ENCODE data around the gene OGT. TPM values are rescaled to one million over a fixed set of nuclear protein-coding genes. Genes with fewer than 3 reads are reported as not detected.

OGT gene
- total RNA-seq, 1 experiment from 2014 or later = 116 TPM

- Mint-ChIP-seq H3K4me3 (0 out of 5 replicates have a peak overlapping the region, but pooled peaks of 1 of the 2 experiments have one; percentile 8), H3K36me3 (ENCODE audit: insufficient read depth in 1 of 3, low read depth in 3 of 3) (peaks cover 24 to 62% (median 58%) of the 10 kb centered on the region in 3 experiments), H3K27ac (peak overlapping the region in 1 of 3 experiments; percentile 61; a peak in 2 of 7 replicates), H3K27me3 (ENCODE audit: low read depth) (no peaks in the 10 kb centered on the region), H3K4me1 (peaks cover 16 to 23% of the 10 kb centered on the region in 2 experiments), H3K9me3 (peaks cover 60 to 61% of the 10 kb centered on the region in 2 experiments)
- no peak overlapping the region for H3K4ac ChIP-seq (ENCODE audit: low read depth, low read length)
- H3K23me2 ChIP-seq (ENCODE audit: insufficient read length, low read depth, low read length, poor library complexity, severe bottlenecking) = no peaks in the 10 kb centered on the region
- no peak overlapping the region for H2BK15ac ChIP-seq (ENCODE audit: low read depth, low read length)
- no peak overlapping the region for H3K27ac ChIP-seq (ENCODE audit: insufficient read length, low read depth, low read length)
- H4K8ac ChIP-seq (replicated peaks; ENCODE audit: insufficient read length, low read depth, low read length) = no peak overlapping the region
- no peak overlapping the region for H3K9ac ChIP-seq (ENCODE audit: extremely low read depth, insufficient read length, low read length)
- 100% methylated on average over 1 of the region's 8 CpGs for WGBS (ENCODE audit: extremely low coverage, insufficient read length, low lambda C conversion rate)
- no peaks in the 10 kb centered on the region for H4K20me1 ChIP-seq (ENCODE audit: control insufficient read depth, insufficient read depth, insufficient read length)
- H2AFZ ChIP-seq (ENCODE audit: low read length) = no peak overlapping the region
- no peaks in the 10 kb centered on the region for H3K27me3 ChIP-seq (ENCODE audit: insufficient read depth, low read length)
- no peak overlapping the region for H3K23ac ChIP-seq (ENCODE audit: insufficient read length, low read depth, low read length)
- DNase-seq = no peak
- no peak overlapping the region for H2BK120ac ChIP-seq (ENCODE audit: low read depth, low read length, poor library complexity, severe bottlenecking)
- no peaks in the 10 kb centered on the region; the same call in 1 of the 2 replicates for H3K4me1 ChIP-seq (ENCODE audit: insufficient read depth, low read length)
- TF ChIP-seq, protein P1, sequence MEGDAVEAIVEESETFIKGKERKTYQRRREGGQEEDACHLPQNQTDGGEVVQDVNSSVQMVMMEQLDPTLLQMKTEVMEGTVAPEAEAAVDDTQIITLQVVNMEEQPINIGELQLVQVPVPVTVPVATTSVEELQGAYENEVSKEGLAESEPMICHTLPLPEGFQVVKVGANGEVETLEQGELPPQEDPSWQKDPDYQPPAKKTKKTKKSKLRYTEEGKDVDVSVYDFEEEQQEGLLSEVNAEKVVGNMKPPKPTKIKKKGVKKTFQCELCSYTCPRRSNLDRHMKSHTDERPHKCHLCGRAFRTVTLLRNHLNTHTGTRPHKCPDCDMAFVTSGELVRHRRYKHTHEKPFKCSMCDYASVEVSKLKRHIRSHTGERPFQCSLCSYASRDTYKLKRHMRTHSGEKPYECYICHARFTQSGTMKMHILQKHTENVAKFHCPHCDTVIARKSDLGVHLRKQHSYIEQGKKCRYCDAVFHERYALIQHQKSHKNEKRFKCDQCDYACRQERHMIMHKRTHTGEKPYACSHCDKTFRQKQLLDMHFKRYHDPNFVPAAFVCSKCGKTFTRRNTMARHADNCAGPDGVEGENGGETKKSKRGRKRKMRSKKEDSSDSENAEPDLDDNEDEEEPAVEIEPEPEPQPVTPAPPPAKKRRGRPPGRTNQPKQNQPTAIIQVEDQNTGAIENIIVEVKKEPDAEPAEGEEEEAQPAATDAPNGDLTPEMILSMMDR (conservative IDR thresholded peaks at IDR 0.05) = no peak
- no peak overlapping the region for H3K4me2 ChIP-seq (ENCODE audit: insufficient read depth, insufficient read length, low read length)
- no peaks in the 10 kb centered on the region for H3K79me1 ChIP-seq (ENCODE audit: insufficient read depth, low read depth, low read length, poor library complexity, severe bottlenecking)
- H2BK12ac ChIP-seq (ENCODE audit: insufficient read length, low read depth, low read length) = no peak overlapping the region
- H2AK5ac ChIP-seq (ENCODE audit: insufficient read length, low read length) = no peak overlapping the region
- H3K18ac ChIP-seq (ENCODE audit: insufficient read length, low read depth, low read length) = no peak overlapping the region
- H3K14ac ChIP-seq (ENCODE audit: insufficient read depth, low read length) = no peak overlapping the region
- no peak overlapping the region for H3T11ph ChIP-seq (ENCODE audit: low read length)
- no peak overlapping the region for H2BK20ac ChIP-seq (ENCODE audit: low read depth, low read length, poor library complexity, severe bottlenecking)
- H4K5ac ChIP-seq (ENCODE audit: insufficient read length, low read depth, low read length) = no peak overlapping the region
- H2BK5ac ChIP-seq (ENCODE audit: insufficient read length, low read length) = no peak overlapping the region
- no peak overlapping the region for H3K56ac ChIP-seq (ENCODE audit: insufficient read length, low read depth, low read length)
- H3K79me2 ChIP-seq (ENCODE audit: insufficient read depth, low read length) = peaks cover 32% of the 10 kb centered on the region; the same call in 1 of the 2 replicates
- peaks cover 37% of the 10 kb centered on the region for H3K9me3 ChIP-seq (ENCODE audit: control insufficient read depth, low read depth, low read length)
- H4K91ac ChIP-seq (ENCODE audit: insufficient read length, low read depth, low read length) = no peak overlapping the region
Observed at GRCh38 chrX:71541210-71542022, 8.5 kb downstream of the OGT start.
